ENCODE data around the gene ZNF793.

DNA sequence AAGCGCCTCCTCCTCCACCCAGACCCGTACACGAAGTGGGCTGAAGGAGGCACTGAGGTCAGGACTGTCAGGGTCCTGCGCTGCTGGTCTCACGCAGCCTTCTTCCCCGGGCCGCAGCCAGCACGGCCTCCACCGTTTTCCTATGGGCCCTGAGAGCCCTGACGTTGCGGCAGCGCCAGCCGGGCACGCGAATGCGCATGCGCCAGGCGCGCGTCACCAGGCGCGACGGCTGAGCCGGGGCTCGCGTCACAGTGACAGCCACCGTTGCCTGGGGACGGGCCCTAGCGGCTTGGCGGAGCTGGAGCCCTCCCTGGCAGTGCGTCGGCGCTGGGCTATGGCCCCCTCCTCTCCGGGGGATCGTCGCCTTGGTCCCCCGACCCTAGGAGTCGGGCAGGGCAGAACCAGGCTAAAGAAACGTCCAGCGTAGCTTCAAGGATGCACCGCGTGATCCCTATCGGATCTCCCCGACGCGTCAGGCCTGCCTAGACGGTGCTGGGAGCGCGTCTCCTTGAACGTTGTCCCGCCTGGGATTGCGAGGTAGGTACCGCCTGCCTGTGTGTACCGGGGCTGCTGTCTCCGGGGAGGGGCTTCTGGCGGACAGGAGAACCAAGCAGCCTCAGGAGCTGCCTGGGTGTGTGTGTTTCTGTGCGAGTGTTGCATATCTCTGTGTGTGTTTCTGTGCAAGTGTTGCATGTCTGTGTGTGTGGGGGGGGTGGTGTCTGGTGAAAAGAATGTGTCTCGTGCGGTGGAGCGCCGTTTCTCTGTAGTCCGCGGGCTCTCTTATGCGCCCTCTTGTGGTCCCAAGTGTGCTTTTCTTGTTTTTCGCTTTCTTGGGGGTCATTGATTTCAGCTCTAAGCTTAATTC, 44.6 kb downstream of the ZNF793 start:
- TF ChIP-seq, protein P1, sequence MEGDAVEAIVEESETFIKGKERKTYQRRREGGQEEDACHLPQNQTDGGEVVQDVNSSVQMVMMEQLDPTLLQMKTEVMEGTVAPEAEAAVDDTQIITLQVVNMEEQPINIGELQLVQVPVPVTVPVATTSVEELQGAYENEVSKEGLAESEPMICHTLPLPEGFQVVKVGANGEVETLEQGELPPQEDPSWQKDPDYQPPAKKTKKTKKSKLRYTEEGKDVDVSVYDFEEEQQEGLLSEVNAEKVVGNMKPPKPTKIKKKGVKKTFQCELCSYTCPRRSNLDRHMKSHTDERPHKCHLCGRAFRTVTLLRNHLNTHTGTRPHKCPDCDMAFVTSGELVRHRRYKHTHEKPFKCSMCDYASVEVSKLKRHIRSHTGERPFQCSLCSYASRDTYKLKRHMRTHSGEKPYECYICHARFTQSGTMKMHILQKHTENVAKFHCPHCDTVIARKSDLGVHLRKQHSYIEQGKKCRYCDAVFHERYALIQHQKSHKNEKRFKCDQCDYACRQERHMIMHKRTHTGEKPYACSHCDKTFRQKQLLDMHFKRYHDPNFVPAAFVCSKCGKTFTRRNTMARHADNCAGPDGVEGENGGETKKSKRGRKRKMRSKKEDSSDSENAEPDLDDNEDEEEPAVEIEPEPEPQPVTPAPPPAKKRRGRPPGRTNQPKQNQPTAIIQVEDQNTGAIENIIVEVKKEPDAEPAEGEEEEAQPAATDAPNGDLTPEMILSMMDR (tag by site-specific recombination; IDR thresholded peaks at IDR 0.05): no peak
- TF ChIP-seq ZNF623 (tag by site-specific recombination; IDR thresholded peaks at IDR 0.05) (no peak), MYNN (tag by site-specific recombination; IDR thresholded peaks at IDR 0.05; ENCODE audit: borderline replicate concordance) (no peak)
- TF ChIP-seq, protein P2, sequence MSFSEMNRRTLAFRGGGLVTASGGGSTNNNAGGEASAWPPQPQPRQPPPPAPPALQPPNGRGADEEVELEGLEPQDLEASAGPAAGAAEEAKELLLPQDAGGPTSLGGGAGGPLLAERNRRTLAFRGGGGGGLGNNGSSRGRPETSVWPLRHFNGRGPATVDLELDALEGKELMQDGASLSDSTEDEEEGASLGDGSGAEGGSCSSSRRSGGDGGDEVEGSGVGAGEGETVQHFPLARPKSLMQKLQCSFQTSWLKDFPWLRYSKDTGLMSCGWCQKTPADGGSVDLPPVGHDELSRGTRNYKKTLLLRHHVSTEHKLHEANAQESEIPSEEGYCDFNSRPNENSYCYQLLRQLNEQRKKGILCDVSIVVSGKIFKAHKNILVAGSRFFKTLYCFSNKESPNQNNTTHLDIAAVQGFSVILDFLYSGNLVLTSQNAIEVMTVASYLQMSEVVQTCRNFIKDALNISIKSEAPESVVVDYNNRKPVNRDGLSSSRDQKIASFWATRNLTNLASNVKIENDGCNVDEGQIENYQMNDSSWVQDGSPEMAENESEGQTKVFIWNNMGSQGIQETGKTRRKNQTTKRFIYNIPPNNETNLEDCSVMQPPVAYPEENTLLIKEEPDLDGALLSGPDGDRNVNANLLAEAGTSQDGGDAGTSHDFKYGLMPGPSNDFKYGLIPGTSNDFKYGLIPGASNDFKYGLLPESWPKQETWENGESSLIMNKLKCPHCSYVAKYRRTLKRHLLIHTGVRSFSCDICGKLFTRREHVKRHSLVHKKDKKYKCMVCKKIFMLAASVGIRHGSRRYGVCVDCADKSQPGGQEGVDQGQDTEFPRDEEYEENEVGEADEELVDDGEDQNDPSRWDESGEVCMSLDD (tag by site-specific recombination; IDR thresholded peaks at IDR 0.05): no peak
